ENCODE results near the gene ARL6IP5.

ARL6IP5 gene

DNA sequence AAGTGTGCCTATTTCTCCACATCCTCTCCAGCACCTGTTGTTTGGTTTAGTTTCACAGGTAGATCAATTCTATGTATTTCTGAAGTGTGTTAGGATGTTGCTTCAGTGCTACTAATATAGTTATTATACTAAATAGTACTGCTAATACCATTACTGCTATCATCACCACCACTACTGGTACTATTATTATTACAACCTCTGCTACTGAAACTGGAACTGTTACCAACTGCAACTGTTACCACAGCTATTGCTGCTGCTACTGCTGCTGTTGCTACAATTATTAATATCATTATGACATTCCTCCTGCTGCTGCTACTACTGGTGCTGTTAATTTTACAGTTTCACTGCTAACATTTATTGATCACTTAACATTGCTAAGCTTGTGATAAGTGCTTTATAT, 46.0 kb downstream of the ARL6IP5 start:
- Histone ChIP-seq H3K4me3 (no peak overlapping the region), H3K36me3 (no peaks in the 10 kb centered on the region), H3K27ac (no peak overlapping the region), H3K4me1 (no peaks in the 10 kb centered on the region), H3K27me3 (peaks cover 0 to 4% of the 10 kb centered on the region in 2 donors), H3K9me3 (no peaks in the 10 kb centered on the region)
- intact Hi-C loops (cut with DNase I; ENCODE audit: low total_unique reads), result no loop called here
- DNase-seq, result no peak
- TF ChIP-seq, protein P1, sequence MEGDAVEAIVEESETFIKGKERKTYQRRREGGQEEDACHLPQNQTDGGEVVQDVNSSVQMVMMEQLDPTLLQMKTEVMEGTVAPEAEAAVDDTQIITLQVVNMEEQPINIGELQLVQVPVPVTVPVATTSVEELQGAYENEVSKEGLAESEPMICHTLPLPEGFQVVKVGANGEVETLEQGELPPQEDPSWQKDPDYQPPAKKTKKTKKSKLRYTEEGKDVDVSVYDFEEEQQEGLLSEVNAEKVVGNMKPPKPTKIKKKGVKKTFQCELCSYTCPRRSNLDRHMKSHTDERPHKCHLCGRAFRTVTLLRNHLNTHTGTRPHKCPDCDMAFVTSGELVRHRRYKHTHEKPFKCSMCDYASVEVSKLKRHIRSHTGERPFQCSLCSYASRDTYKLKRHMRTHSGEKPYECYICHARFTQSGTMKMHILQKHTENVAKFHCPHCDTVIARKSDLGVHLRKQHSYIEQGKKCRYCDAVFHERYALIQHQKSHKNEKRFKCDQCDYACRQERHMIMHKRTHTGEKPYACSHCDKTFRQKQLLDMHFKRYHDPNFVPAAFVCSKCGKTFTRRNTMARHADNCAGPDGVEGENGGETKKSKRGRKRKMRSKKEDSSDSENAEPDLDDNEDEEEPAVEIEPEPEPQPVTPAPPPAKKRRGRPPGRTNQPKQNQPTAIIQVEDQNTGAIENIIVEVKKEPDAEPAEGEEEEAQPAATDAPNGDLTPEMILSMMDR (IDR thresholded peaks at IDR 0.05), result no peak

DNA sequence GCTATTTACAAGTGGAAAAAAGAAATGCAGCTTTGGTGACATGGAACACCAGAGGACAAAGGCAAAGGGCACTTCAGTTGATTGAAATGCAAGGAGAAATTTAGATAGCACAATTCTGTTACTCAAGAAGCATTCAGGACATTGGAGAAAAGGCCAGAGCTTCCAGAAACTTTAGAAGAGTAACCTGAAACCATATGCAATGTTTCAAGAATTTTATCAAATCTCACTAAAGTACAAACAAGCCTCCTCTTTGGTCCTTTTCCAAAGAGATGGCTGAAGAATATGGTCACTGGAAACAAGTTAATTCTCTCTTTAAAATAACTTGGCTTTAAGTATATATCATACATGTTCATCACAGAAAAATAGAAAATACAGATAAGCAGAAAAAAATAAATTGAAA, 52.3 kb downstream of the ARL6IP5 start:
- TF ChIP-seq, protein P1 (IDR thresholded peaks at IDR 0.05), result no peak
- Histone ChIP-seq H3K4me1 (no peaks in the 10 kb centered on the region), H3K4me3 (no peak overlapping the region), H3K27me3 (peaks cover 0 to 4% of the 10 kb centered on the region in 2 donors), H3K27ac (no peak overlapping the region), H3K36me3 (no peaks in the 10 kb centered on the region), H3K9me3 (no peaks in the 10 kb centered on the region)
- DNase-seq, result no peak
- intact Hi-C loops (cut with DNase I; ENCODE audit: low total_unique reads), result no loop called here

DNA sequence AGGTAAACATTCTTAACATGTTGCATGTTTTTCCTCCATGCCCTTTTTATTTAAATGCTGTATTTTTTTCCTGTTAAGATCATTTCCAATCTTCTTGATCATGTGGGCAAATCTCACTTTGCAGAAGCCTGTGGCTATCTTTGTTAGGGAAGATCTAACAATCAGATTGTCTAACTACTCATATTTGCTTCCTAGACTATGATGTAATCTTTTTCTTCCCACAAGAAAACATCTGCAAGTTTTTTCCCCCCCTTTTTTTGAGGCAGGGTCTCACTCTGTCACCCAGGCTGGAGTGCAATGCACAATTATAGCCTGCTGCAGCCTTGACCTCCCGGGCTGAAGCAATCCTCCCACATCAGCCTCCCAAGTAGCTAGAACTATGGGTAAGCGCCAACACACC, 52.7 kb downstream of the ARL6IP5 start:
- intact Hi-C loops (cut with DNase I; ENCODE audit: low total_unique reads), result no loop called here
- Histone ChIP-seq H3K4me1 (no peaks in the 10 kb centered on the region), H3K9me3 (no peaks in the 10 kb centered on the region), H3K36me3 (no peaks in the 10 kb centered on the region), H3K4me3 (no peak overlapping the region), H3K27ac (no peak overlapping the region), H3K27me3 (peaks cover 0 to 4% of the 10 kb centered on the region in 2 donors)
- DNase-seq, result no peak
- TF ChIP-seq, protein P1 (IDR thresholded peaks at IDR 0.05), result no peak

DNA sequence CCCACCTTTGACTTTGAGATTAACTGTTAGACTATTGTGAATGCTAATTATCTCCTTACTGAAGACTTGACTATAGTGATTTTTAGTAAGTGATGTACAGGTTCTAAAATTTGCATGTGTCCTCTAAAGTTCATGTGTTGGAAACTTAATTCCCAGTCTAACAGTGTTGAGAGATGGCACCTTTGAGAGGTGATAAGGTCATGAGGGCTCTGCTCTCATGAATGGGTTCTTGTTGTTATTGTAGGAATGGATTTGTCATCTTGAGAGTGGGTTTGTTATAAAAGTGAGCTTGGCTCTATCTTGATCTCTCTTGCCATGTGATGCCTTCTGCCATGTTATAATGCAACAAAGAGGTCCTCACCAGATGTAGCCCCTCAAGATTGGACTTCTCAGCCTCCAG, 56.6 kb downstream of the ARL6IP5 start:
- no peaks in the 10 kb centered on the region for H3K4me1 ChIP-seq
- peaks cover 0 to 4% of the 10 kb centered on the region in 2 donors for H3K27me3 ChIP-seq
- DNase-seq, result no peak
- no peak overlapping the region for H3K27ac ChIP-seq
- intact Hi-C loops (cut with DNase I; ENCODE audit: low total_unique reads), result no loop called here
- TF ChIP-seq, protein P1 (IDR thresholded peaks at IDR 0.05), result no peak
- no peak overlapping the region for H3K4me3 ChIP-seq
- no peaks in the 10 kb centered on the region for H3K9me3 ChIP-seq
- no peaks in the 10 kb centered on the region for H3K36me3 ChIP-seq

DNA sequence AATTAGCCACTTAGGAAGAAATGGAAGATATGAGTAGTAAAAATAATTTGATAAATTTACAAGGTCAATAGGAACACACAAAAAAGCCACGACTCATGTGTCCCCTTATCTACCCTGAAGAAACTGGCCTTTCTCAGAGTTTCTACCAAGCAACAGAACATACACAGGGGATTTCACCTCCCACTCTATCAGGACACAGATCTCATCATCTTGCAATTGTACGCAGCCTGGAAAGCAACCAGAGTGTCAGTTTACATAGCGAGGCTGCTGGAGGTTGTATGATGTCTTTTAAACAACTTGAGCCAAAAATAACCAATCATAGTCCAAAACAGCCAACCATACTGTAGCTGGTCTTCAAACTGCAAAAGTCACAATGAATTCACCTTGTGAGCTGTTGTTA, 57.4 kb downstream of the ARL6IP5 start:
- intact Hi-C loops (cut with DNase I; ENCODE audit: low total_unique reads), result no loop called here
- no peak for DNase-seq
- Histone ChIP-seq H3K4me1 (no peaks in the 10 kb centered on the region), H3K9me3 (no peaks in the 10 kb centered on the region), H3K4me3 (no peak overlapping the region), H3K36me3 (no peaks in the 10 kb centered on the region), H3K27ac (no peak overlapping the region), H3K27me3 (peaks cover 0 to 4% of the 10 kb centered on the region in 2 donors)
- TF ChIP-seq, protein P1 (IDR thresholded peaks at IDR 0.05), result no peak

DNA sequence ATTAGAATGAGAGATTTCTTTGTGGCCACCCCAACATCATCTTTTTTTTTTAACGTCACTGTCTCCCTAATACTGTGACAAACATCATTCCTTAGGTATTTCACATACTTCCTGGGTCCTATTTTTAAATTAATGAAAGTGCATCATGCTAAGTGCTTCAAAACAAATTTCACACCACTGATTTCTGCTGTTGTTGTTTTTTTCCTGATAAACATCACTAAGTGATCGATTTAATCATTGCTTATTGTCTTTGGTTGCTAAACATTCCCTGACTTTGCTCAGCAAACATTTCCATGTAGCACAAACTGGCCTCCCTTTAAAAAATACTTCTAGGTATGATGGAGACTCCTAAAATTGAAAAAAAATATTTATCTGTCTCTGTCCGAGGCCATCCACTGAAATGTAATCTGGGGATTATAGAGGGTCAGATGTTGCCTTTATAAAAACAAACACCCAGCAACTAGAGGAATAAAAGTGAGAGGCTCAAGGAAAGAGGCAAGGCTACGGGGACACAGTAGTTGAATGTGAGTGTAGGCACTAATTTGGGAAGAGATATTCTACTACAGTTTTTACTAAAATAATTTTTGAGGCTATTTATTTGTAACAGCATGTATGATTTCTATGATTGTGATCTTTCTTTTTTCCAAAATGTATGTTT, 58.2 kb downstream of the ARL6IP5 start:
- H3K27me3 ChIP-seq, result peaks cover 0 to 4% of the 10 kb centered on the region in 2 donors
- H3K4me3 ChIP-seq, result no peak overlapping the region
- DNase-seq, result no peak
- no peak overlapping the region for H3K27ac ChIP-seq
- H3K36me3 ChIP-seq, result no peaks in the 10 kb centered on the region
- intact Hi-C loops (cut with DNase I; ENCODE audit: low total_unique reads), result no loop called here
- no peaks in the 10 kb centered on the region for H3K4me1 ChIP-seq
- TF ChIP-seq, protein P1 (IDR thresholded peaks at IDR 0.05), result no peak
- H3K9me3 ChIP-seq, result no peaks in the 10 kb centered on the region
